ENCODE results near the gene FAM83E.
"Not testable (repeated sequence)": the region's sequence is repeated elsewhere in the genome, so short reads cannot be mapped to it uniquely, and the experiment has no call there.

Gene FAM83E

GRCh38 chr19:48639483-48640375, 24.9 kb upstream of the FAM83E start:
- no peak for DNase-seq (ENCODE audit: low spot score)

- no peak for DNase-seq (ENCODE audit: low spot score)
Observed at GRCh38 chr19:48638831-48639381, 24.0 kb upstream of the FAM83E start.

- DNase-seq (ENCODE audit: low spot score), result peak; percentile 83
Observed at GRCh38 chr19:48637948-48638830, 23.3 kb upstream of the FAM83E start.

- peak; percentile 91 for DNase-seq (ENCODE audit: low spot score)
Observed at GRCh38 chr19:48637449-48637947, 22.6 kb upstream of the FAM83E start.

GRCh38 chr19:48636859-48637448, 22.1 kb upstream of the FAM83E start, which contains the start of gene DBP:
TSS of gene DBP (minus strand) at chr19:48637379. CDS start at chr19:48636994, 385 bp downstream.
- peak; percentile 42 for DNase-seq (ENCODE audit: low spot score)

- peak; percentile 48 for DNase-seq (ENCODE audit: low spot score)
Observed at GRCh38 chr19:48635966-48636858, 21.3 kb upstream of the FAM83E start.

GRCh38 chr19:48635263-48635965, 20.5 kb upstream of the FAM83E start:
- DNase-seq (ENCODE audit: low spot score), result peak; percentile 88

GRCh38 chr19:48634424-48635262, 19.8 kb upstream of the FAM83E start:
- DNase-seq (ENCODE audit: low spot score), result peak; percentile 89

- no peak for DNase-seq (ENCODE audit: low spot score)
Observed at GRCh38 chr19:48634036-48634342, 19.1 kb upstream of the FAM83E start.

- DNase-seq (ENCODE audit: low spot score), result peak; percentile 55
Observed at GRCh38 chr19:48633148-48634035, 18.5 kb upstream of the FAM83E start.

GRCh38 chr19:48632692-48633147, 17.8 kb upstream of the FAM83E start:
- DNase-seq (ENCODE audit: low spot score), result no peak

GRCh38 chr19:48632286-48632685, 17.4 kb upstream of the FAM83E start:
- not testable (repeated sequence) for DNase-seq (ENCODE audit: low spot score)

- no peak for DNase-seq (ENCODE audit: low spot score)
Observed at GRCh38 chr19:48631225-48631624, 16.3 kb upstream of the FAM83E start.

- DNase-seq (ENCODE audit: low spot score), result no peak
Observed at GRCh38 chr19:48630296-48631063, 15.6 kb upstream of the FAM83E start.

- peak; percentile 50 for DNase-seq (ENCODE audit: low spot score)
Observed at GRCh38 chr19:48629599-48630295, 14.9 kb upstream of the FAM83E start.

GRCh38 chr19:48629297-48629598, 14.4 kb upstream of the FAM83E start:
- peak; percentile 20 for DNase-seq (ENCODE audit: low spot score)

Data from D341Med (cell line).